ENCODE data around the gene NELFCD.
"Not testable (repeated sequence)": the region's sequence is repeated elsewhere in the genome, so short reads cannot be mapped to it uniquely, and the experiment has no call there.

The NELFCD gene

GRCh38 chr20:58973179-58973578 is 7.9 kb upstream of the NELFCD start:
- no peak for DNase-seq (ENCODE audit: low spot score)

GRCh38 chr20:58973866-58974265 is 7.2 kb upstream of the NELFCD start:
- DNase-seq (ENCODE audit: low spot score) = no peak

- DNase-seq (ENCODE audit: low spot score) = no peak
These were observed 5.7 kb upstream of the NELFCD start for GRCh38 chr20:58975353-58975752.

- peak; percentile 50 for DNase-seq (ENCODE audit: low spot score)
These were observed 4.9 kb upstream of the NELFCD start for GRCh38 chr20:58976061-58976730.

- DNase-seq (ENCODE audit: low spot score) = no peak
These were observed 2.5 kb upstream of the NELFCD start for GRCh38 chr20:58978351-58979190.

- peak; percentile 45 for DNase-seq (ENCODE audit: low spot score)
These were observed 740 bp downstream of the NELFCD start for GRCh38 chr20:58981628-58982364.

- DNase-seq (ENCODE audit: low spot score) = no peak
These were observed 1.5 kb downstream of the NELFCD start for GRCh38 chr20:58982406-58983114.

GRCh38 chr20:58983115-58983468 is 2.0 kb downstream of the NELFCD start:
- not testable (repeated sequence) for DNase-seq (ENCODE audit: low spot score)

- no peak for DNase-seq (ENCODE audit: low spot score)
These were observed 3.6 kb downstream of the NELFCD start for GRCh38 chr20:58984691-58985090.

- DNase-seq (ENCODE audit: low spot score) = no peak
These were observed 4.6 kb downstream of the NELFCD start for GRCh38 chr20:58985656-58986055.

- DNase-seq (ENCODE audit: low spot score) = no peak
These were observed 5.4 kb downstream of the NELFCD start for GRCh38 chr20:58986286-58986967.

GRCh38 chr20:58986968-58987517 is 6.0 kb downstream of the NELFCD start:
- DNase-seq (ENCODE audit: low spot score) = no peak

GRCh38 chr20:58987790-58988564 is 6.9 kb downstream of the NELFCD start:
- DNase-seq (ENCODE audit: low spot score) = no peak

- no peak for DNase-seq (ENCODE audit: low spot score)
These were observed 7.5 kb downstream of the NELFCD start for GRCh38 chr20:58988565-58988882.

GRCh38 chr20:58989196-58989595 is 8.1 kb downstream of the NELFCD start:
- no peak for DNase-seq (ENCODE audit: low spot score)

GRCh38 chr20:58990651-58991445 is 9.8 kb downstream of the NELFCD start:
- no peak for DNase-seq (ENCODE audit: low spot score)

- DNase-seq (ENCODE audit: low spot score) = no peak
These were observed 10.7 kb downstream of the NELFCD start for GRCh38 chr20:58991715-58992114.

- DNase-seq (ENCODE audit: low spot score) = no peak
These were observed 11.9 kb downstream of the NELFCD start for GRCh38 chr20:58992911-58993310.

GRCh38 chr20:58993332-58994248 is 12.5 kb downstream of the NELFCD start:
- no peak for DNase-seq (ENCODE audit: low spot score)

Data from SW480 (cell line).